GM18502 (cell line): ENCODE data around the gene DOCK9.
A peak's percentile ranks its signal among the peaks of the same experiment; 100 is the strongest.
"Not testable (repeated sequence)": the region's sequence is repeated elsewhere in the genome, so short reads cannot be mapped to it uniquely, and the experiment has no call there.

Experiments used
- ATAC-seq: cut with Tn5 transposase; IDR thresholded peaks from one replicate; pipeline ENCODE4 v1.9.1; 2021; ENCODE audit warnings: mild to moderate bottlenecking; ENCODE audit not compliant: unreplicated experiment, poor library complexity

DOCK9 gene

DNA sequence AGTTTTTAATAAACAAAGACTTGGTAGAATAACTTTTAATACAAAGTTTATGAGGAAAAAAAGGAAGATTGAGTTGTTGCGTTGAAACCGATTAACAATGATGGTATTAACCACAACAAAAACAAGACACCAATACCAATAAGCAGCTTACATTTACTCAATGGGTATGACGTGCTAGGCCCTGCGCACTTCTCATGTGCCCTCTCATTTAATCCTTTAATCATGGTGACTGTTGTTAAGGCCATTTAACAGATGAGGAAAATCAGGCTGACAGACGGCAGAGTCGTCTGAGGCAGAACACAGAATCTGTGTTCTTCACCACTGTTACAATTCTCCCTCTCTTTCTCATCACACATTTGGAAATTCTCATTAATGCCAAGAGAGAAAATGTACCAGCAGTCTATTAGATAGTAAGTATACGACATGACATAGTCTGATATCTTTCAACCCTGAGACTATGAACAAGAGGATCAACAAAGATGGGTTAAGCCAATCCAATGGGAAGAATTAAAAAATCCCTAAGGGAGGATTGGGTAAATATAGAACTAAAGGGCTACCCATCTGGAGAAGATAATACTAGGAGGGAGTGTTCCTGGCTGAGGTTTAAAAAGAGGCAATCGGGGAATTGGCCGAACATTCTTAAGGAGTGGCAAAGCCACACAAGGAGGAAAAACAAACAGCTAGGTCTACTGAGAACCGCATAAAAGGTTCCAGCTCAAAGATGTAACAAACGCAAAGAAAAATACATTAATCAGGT lies 54.0 kb downstream of the DOCK9 start:
- no peak for ATAC-seq

DNA sequence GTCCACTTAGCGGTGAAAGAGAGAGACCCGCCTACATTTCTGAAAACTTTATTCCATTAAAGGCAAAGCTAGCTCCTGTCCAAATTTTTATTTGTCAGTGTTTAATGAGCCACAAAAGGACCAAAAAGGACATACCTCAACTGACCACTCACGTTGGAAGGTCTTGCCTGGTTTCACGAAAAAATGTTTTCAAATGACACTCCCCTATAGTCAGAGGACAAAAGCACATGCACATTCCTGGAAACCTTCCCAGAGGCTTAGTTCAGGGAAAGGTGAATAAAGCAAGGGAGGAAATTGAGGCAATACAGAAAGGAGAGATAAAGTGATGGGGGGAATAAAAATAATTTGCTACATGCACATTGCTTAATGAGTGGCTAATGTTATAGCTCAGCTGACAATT lies 55.6 kb downstream of the DOCK9 start:
- ATAC-seq: no peak

DNA sequence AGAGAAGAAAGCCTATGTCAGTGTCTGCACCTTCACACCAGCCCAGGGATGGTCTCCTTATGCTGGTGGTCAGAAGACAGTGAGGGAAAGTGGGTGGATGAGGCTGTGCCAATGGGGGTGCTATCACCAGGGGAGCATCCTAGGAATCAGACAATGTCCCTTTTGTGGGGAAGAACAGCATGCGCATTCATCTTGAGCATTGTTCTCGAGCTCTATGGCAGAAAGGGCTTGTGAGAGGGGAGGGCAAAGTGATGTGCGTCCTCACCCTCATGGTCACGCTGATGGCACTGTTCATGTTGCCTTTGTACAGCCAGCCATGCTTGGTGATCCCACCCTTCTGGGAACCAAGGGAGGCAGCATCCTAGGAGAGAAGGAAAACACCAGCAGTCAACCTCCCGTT lies 56.1 kb downstream of the DOCK9 start:
- no peak for ATAC-seq

DNA sequence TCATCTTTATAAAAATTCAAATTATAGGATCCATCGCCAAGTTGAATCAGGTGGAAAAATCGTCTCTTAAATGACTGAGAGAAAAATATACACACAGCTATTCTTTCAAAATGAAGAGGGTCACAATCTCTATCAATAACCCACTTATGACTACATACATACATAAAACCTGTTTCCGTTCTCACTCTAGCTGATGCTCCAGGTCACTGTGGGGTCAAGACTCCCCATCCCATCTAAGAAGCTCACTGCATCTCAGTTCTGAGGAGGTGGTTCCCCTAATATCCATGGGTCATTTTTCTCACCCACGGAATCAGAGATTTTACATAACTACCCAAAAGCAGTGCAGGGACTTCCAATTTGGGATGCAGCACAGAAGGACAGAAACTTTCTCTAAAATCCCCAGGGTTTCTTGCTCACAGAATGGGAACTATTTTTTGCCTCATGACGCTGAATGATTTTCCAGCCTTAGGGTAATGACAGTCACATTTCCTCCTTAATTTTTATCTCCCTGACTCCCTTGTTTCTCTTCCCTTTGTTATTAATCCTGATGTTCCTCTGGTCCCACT lies 56.8 kb downstream of the DOCK9 start:
- ATAC-seq: no peak

DNA sequence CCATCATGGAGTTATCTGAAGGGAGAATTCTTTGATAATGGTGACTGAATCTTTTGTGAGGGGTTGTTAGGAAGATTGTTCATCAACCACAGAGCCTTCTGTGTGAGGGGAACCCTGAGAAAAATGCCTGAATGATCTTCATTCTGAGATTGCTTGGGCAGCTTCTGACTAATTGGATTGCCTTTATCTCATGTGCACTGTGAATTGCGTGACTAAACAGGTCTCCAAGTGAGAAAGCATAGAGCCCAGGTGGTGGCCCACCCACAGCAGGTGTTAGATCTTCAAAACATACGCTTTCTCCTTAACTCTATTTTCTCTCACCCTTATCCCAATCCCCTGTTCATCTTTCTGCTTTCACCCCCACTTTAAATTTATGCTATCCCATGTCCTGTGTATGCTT lies 58.3 kb downstream of the DOCK9 start:
- ATAC-seq: no peak

DNA sequence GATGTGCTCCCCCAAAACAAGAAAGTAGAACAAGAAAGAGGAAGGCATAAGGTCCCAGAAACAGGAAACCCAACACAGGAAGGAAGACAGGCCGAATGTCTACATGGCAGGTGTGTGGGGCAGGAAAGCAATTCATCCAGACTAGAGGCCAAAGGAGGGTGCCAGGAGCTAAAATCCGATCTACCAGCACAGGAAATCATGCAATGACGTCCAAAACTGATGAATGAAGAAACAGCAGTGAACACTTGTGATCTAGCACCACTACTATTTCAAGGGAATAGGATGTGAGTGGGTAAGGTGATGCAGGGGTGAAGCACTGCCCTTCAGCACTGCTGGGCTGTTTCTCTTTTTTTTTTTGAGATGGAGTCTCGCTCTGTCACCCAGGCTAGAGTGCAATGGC lies 59.1 kb downstream of the DOCK9 start:
- no peak for ATAC-seq

DNA sequence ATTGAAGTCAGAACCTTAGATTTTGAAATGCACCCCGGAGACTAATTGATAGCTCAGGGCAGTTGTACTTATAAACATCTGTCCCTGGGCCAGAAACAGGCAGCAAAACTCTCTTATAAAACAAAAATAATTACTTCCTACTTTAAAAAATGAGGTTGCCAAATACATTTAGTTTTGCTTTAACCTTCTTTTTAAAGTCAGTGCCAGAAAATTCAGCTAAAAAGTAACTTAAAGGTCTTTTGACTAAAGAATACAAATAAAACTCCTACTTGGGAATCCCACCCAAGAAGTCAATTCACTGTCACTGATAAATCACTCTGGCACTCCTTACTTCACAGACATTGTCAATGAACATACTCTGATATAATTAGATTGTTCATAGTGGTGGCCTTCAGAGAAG lies 60.7 kb downstream of the DOCK9 start:
- no peak for ATAC-seq

DNA sequence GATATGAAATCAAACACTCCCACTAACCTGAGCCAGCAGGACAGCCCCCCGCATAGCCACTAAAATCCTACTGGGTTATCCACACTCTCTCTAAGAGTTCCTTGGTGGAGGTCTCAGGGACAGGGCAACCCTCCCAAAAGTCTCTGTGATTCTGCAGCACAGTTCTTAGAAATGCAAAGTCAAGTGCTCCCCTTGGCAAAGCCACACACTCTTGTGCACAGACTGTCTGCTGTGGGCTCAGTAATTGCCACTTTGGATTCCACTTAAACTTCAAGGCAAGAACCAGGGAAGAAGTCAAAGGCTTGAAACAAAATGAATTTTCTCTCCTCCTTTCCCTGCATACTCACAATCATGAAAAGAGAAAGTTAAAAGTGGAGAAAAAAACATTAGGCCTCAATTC lies 61.5 kb downstream of the DOCK9 start:
- ATAC-seq: no peak

DNA sequence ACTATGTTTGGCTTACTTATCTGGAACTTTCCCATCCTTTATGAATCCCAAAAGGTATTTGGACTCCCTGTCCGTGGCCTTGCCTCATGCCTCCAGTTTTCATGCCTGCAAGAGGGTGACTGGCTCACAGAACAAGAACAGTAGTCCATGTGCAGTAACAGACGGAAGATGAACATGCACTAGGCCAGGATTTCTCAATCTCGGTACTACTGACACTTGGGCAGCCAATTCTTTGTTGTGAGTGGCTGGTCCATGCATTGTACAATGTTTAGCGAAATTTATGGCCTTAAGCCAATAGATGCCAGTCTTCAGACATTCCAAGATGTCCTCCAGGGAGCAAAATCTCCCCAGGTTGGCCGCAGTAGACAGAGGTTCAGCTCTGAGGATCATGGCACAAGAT lies 61.9 kb downstream of the DOCK9 start:
- ATAC-seq: no peak

DNA sequence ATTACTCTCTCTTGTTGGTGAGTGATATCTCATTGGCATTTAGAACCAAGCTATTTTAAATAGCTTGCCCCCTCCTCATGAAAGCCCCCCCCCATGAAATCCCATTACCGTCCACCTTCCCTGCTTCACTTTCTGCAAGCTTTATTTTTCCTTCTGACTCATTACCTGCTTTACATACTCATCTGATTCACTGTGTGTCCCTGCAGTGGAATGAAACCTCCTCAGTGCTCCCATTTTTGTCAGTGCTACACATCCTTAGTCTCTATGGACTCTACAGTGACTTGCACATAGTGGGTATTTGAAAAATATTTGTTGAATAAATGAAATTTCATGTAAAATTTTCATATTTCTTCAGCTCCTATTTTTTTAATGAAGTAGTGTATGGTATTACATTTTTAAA lies 62.3 kb downstream of the DOCK9 start:
- ATAC-seq: no peak

DNA sequence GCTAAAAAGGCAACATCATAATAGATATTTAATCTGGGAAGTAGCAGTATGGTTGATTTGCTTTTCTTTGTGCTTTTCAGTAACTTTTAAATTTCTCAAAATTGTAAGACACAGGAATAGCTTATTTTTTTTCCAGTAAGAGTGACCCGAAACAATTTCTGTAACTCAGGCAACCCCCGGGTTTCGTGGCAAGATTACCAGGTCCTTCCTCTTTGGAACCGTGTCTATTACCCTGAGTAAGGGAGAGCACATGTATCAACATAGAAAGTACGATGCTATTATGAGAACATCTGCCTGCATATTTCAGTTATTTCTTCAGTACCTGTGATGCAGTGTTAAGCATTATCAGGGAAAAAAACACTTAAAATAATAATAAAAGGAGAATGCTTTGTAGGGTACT lies 64.1 kb downstream of the DOCK9 start:
- no peak for ATAC-seq

DNA sequence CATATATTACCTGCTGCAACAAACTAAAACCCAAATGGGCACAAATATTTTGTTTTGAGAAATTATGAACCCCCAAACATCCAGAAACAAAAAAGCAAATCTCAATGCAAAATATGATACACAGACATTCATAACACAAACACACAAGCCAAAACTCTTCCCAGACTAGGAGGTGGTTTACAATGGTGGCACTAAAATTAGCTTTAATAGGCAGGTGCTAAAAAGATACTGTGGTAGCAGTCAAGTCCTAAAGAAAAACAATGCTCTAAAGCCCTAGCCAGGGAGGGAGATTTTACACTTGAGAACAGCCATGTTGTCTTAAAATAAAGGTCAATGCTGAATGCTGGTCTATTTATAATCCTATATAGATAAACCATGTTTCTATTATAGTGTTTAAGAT lies 65.0 kb downstream of the DOCK9 start:
- ATAC-seq: no peak

DNA sequence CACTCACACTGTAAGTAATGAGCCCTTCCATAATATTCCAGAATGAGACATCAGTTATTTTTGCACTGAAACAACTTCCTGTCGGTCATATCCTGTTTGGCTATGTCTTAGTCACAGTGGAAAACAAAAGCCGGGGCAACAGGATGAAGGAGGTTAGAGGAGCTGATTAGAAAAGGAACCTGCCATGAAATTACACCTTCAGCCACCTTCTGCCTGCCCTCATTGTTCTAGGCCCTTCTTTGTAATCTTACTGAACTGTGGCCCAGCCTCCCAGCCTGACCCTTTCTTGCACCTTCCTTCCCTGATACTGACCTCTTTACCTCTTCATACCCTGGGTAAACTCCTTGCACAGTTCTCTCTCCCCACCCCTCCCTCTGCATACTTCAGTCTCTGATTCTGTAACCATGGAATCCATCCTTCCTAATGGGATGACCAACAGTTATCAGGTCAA lies 67.3 kb downstream of the DOCK9 start:
- ATAC-seq: peak; percentile 72

DNA sequence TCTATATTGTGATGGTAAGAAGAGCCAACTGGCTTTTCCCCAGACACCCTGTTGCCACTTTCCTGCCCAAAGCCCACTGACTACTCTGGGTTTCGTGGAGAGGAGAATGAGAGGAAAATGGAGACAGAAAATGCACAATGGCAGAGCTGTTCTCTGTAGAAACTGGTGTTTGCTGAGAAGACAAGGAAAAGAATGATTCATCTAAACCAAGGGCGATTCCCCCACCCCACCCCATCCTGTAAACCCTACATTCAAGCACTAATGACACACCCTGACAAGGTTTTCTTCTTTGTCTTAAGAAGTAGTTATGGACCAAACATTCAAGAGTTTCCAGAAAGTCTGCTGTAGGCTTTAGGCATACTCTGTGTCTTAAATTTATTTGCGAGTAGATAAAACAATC lies 68.8 kb downstream of the DOCK9 start:
- no peak for ATAC-seq

DNA sequence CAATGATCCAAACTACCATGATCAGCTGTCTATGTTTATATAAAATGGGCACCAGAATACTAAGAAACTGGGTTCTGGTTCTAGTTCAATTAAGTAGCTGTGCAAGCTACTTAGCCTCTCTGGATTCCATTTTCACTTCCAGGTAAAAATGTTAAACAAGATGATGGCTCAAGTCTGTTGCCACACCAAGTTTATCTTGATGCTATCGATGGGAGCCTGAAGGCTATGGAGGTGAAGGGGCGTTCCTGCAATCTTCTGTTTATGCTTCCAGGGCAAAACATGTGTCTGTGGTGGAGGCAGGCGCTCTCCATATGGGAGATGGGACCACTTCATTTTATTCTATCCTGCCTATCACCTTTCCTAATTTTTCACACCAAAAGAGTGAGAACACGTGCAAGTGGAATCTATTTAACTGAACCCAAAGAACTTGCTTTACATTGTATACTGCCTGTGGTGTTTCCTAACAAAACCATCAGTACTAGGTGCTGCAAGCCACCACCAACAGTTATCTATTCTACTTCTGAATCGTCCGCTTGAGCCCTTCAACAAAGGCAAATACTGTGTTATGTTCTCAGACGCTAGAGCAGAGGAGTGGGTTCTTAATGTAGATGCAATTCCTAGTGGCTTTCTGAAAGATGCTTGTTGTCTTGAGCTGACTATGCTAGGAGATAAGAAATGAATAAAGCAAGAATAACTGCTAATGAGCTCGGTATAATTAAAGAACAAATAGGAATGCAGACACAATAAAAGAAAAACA lies 70.9 kb downstream of the DOCK9 start:
- ATAC-seq: no peak

DNA sequence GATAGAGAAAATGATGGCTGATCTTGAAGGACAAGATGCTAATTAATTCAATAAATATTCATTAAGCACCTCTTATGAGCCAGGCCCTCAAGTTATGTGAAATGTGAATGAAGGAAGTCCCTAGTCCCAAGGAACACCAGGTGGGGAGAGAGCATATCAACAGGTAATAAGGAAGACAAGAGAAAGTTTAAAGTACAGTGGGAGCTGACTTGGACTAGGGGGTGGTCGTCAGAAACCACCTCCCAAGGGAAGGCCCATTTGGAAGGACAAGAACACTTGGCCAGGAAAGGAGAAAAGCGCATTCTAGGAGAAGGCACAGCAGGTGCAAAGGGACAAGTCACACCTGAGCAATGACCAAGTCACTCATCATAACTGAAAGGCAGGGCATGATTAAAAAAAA lies 72.7 kb downstream of the DOCK9 start:
- ATAC-seq: no peak

DNA sequence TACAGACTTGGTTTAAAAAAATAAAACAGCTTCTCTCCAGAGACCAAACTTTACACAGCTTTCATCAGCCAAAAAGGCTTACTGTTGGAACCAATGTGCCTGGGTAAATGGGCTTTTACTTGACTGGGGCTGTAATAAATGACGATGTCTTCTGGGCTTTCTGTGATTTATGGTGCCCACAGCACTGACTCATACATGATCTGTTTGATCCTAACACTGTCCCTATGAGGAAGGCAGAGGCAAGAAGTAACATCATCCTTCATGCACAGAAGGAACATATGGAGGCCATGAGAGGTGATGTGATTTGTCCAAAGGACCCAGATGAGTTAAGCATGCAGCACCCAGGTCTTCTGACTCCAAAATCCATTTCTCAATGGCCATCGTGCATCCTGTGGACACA lies 77.4 kb downstream of the DOCK9 start:
- ATAC-seq: no peak

DNA sequence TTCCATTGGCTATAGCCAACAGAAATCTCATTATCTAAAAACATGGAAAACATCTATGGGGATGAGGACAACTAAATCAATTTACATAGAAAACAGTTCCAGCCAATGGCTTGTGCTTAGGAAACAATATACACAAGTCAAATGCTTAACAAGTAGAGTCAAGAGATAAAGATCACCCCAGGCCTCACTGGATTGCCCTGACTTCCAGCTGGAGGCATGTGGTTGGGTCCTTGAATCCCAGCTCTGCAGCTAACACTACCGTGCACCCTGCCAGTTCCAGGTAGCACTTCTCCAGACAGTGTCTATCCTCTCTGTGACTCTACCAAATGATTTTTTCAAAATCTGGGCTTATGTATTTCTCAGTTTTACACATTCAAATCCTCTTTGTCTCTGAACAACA lies 80.2 kb downstream of the DOCK9 start:
- no peak for ATAC-seq

DNA sequence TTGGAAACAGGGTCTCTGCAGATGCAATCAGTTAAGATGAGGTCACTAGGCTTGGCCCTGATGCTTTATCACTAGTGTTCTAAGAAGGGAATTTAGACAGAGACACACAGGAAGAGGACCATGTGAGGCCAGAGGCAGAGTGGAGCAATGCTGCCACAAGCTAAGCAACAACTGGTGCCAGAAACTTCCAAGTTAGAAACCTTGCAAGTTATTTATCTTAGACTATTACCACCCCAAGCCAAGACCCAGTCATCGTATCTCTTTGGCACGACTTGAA lies 81.1 kb downstream of the DOCK9 start:
- ATAC-seq: no peak

DNA sequence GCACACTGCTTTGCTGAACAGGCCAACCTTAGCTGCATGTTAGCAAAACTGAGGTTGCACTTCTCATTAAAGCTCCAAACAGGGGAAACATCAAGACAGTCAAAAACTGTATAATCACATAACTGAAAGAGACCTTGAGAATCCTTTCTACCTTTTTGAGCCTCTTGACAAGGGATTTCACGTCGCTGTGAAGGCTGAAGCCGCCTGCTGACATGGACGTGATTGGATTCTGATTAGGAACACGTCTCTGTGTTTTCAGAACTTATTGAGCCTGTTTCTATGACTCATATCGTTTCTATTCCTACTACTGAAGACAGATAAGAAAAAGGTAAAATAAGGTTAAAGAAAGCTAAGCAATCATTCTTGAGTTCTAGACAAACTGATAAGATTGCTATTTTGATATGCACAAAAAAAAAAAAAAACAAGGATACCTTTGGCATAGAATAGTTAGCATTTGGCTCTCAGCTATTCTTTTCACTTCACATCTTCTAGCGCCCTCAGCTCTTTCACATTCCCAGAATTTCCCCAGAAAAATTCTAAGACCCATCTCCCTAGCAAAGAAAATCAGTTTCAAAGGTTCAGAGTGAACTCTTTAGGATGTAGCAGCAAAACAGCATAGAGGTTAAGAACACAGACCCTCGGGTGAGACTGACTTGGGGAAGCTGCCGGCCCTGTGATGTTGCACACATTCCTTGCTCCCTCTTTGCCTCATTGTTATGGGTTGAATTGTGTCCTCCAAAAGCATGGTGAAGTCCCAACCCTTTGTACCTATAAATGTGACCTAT lies 81.6 kb downstream of the DOCK9 start:
- ATAC-seq: no peak

DNA sequence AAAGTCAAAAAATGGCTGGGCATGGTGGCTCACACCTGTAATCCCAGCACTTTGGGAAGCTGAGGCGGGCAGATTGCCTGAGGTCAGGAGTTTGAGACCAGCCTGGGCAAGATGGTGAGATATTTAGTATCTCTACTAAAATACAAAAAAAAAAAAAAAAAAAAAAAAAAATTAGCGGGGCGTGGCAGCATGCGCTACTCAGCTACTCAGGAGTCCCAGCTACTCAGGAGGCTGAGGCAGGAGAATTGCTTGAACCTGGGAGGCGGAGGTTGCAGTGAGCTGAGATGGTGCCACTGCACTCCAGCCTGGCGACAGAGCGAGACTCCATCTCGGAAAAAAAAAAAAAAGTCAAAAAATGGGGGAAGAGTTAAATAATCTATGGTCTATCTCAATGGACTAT lies 83.0 kb downstream of the DOCK9 start:
- ATAC-seq: not testable (repeated sequence)
